ENCODE results near the gene TBCEL.

TBCEL gene

GRCh38 chr11:121105481-121106195 is 81.7 kb downstream of the TBCEL start:
- no peak for TF ChIP-seq CTCF (IDR thresholded peaks at IDR 0.05; ENCODE audit: extremely low read depth, insufficient read depth, missing control alignments)
- DNase-seq (ENCODE audit: low spot score): no peak
- in situ Hi-C loops (cut with MboI; ENCODE audit: low pct_unique_long_range_greater_than_20kb, low sequenced_read_pairs, unreplicated experiment): no loop called here

- no peak for DNase-seq (ENCODE audit: low spot score)
- no peak for TF ChIP-seq CTCF (IDR thresholded peaks at IDR 0.05; ENCODE audit: extremely low read depth, insufficient read depth, missing control alignments)
- in situ Hi-C loops (cut with MboI; ENCODE audit: low pct_unique_long_range_greater_than_20kb, low sequenced_read_pairs, unreplicated experiment): no loop called here
Observed at GRCh38 chr11:121106812-121107211, 82.9 kb downstream of the TBCEL start.

GRCh38 chr11:121108413-121108812 is 84.5 kb downstream of the TBCEL start:
- in situ Hi-C loops (cut with MboI; ENCODE audit: low pct_unique_long_range_greater_than_20kb, low sequenced_read_pairs, unreplicated experiment): no loop called here
- no peak for TF ChIP-seq CTCF (IDR thresholded peaks at IDR 0.05; ENCODE audit: extremely low read depth, insufficient read depth, missing control alignments)
- DNase-seq (ENCODE audit: low spot score): no peak

- DNase-seq (ENCODE audit: low spot score): no peak
- in situ Hi-C loops (cut with MboI; ENCODE audit: low pct_unique_long_range_greater_than_20kb, low sequenced_read_pairs, unreplicated experiment): no loop called here
- no peak for TF ChIP-seq CTCF (IDR thresholded peaks at IDR 0.05; ENCODE audit: extremely low read depth, insufficient read depth, missing control alignments)
Observed at GRCh38 chr11:121109471-121109870, 85.6 kb downstream of the TBCEL start.

GRCh38 chr11:121109916-121110586 is 86.1 kb downstream of the TBCEL start:
- no peak for TF ChIP-seq CTCF (IDR thresholded peaks at IDR 0.05; ENCODE audit: extremely low read depth, insufficient read depth, missing control alignments)
- DNase-seq (ENCODE audit: low spot score): no peak
- in situ Hi-C loops (cut with MboI; ENCODE audit: low pct_unique_long_range_greater_than_20kb, low sequenced_read_pairs, unreplicated experiment): no loop called here

GRCh38 chr11:121110871-121111724 is 87.2 kb downstream of the TBCEL start:
- no peak for TF ChIP-seq CTCF (IDR thresholded peaks at IDR 0.05; ENCODE audit: extremely low read depth, insufficient read depth, missing control alignments)
- in situ Hi-C loops (cut with MboI; ENCODE audit: low pct_unique_long_range_greater_than_20kb, low sequenced_read_pairs, unreplicated experiment): no loop called here
- no peak for DNase-seq (ENCODE audit: low spot score)

All from GM13977 (cell line).